ENCODE data around the gene PPP1R16B. TPM values are rescaled to one million over a fixed set of nuclear protein-coding genes. Genes with fewer than 3 reads are reported as not detected.
"Not testable (repeated sequence)": the region's sequence is repeated elsewhere in the genome, so short reads cannot be mapped to it uniquely, and the experiment has no call there.

PPP1R16B gene
- total RNA-seq, 4 donors from 2014 or later = 0.87 to 5.6 (median 3.6) TPM

- Histone ChIP-seq H3K36me3 (no peaks in the 10 kb centered on the region), H3K4me1 (peaks cover 9% of the 10 kb centered on the region), H3K4me3 (no peak overlapping the region), H3K9me3 (no peaks in the 10 kb centered on the region), H3K27ac (no peak overlapping the region), H3K27me3 (peaks cover 44% of the 10 kb centered on the region)
- DNase-seq (ENCODE audit: low spot score in 2 of 2) = no peak
- 75% methylated on average over 4 of the region's 4 CpGs for WGBS
- TF ChIP-seq CTCF (IDR thresholded peaks at IDR 0.05) (no peak), EP300 (IDR thresholded peaks at IDR 0.05) (no peak), POLR2AphosphoS5 (IDR thresholded peaks at IDR 0.05) (no peak), POLR2A (IDR thresholded peaks at IDR 0.05) (no peak)
Observed at GRCh38 chr20:38810926-38811630, 5.6 kb downstream of the PPP1R16B start.

- Histone ChIP-seq H3K27me3 (peaks cover 37% of the 10 kb centered on the region), H3K4me3 (no peak overlapping the region), H3K27ac (no peak overlapping the region), H3K9me3 (no peaks in the 10 kb centered on the region), H3K36me3 (no peaks in the 10 kb centered on the region), H3K4me1 (peaks cover 2% of the 10 kb centered on the region)
- TF ChIP-seq EP300 (IDR thresholded peaks at IDR 0.05) = no peak
- no peak for TF ChIP-seq CTCF (IDR thresholded peaks at IDR 0.05)
- TF ChIP-seq POLR2A (IDR thresholded peaks at IDR 0.05) = no peak
- TF ChIP-seq POLR2AphosphoS5 (IDR thresholded peaks at IDR 0.05) = no peak
- no peak for DNase-seq (ENCODE audit: low spot score in 2 of 2)
- 63% methylated on average over 4 of the region's 4 CpGs for WGBS
Observed at GRCh38 chr20:38811769-38812168, 6.3 kb downstream of the PPP1R16B start.

- Histone ChIP-seq H3K36me3 (no peaks in the 10 kb centered on the region), H3K27me3 (peaks cover 33% of the 10 kb centered on the region), H3K4me3 (no peak overlapping the region), H3K4me1 (no peaks in the 10 kb centered on the region), H3K9me3 (no peaks in the 10 kb centered on the region), H3K27ac (no peak overlapping the region)
- 62% methylated on average over 5 of the region's 5 CpGs for WGBS
- DNase-seq (ENCODE audit: low spot score in 2 of 2) = no peak
- TF ChIP-seq POLR2A (IDR thresholded peaks at IDR 0.05) = no peak
- TF ChIP-seq CTCF (IDR thresholded peaks at IDR 0.05) = no peak
- TF ChIP-seq EP300 (IDR thresholded peaks at IDR 0.05) = no peak
- TF ChIP-seq POLR2AphosphoS5 (IDR thresholded peaks at IDR 0.05) = no peak
Observed at GRCh38 chr20:38812182-38812581, 6.7 kb downstream of the PPP1R16B start.

GRCh38 chr20:38812709-38813573 is 7.4 kb downstream of the PPP1R16B start:
- no peaks in the 10 kb centered on the region for H3K9me3 ChIP-seq
- no peak overlapping the region for H3K27ac ChIP-seq
- no peaks in the 10 kb centered on the region for H3K4me1 ChIP-seq
- TF ChIP-seq CTCF (IDR thresholded peaks at IDR 0.05) = no peak
- no peak for TF ChIP-seq EP300 (IDR thresholded peaks at IDR 0.05)
- no peak for TF ChIP-seq POLR2AphosphoS5 (IDR thresholded peaks at IDR 0.05)
- TF ChIP-seq POLR2A (IDR thresholded peaks at IDR 0.05) = no peak
- 79% methylated on average over 4 of the region's 4 CpGs for WGBS
- DNase-seq (ENCODE audit: low spot score in 2 of 2) = no peak
- H3K4me3 ChIP-seq = no peak overlapping the region
- no peaks in the 10 kb centered on the region for H3K36me3 ChIP-seq
- H3K27me3 ChIP-seq = peaks cover 26% of the 10 kb centered on the region

- H3K9me3 ChIP-seq; H3K27ac ChIP-seq; H3K4me3 ChIP-seq; DNase-seq (ENCODE audit: low spot score in 2 of 2); H3K4me1 ChIP-seq; H3K36me3 ChIP-seq: not testable (repeated sequence)
- peaks cover 19% of the 10 kb centered on the region for H3K27me3 ChIP-seq
- WGBS = 96% methylated on average over 6 of the region's 6 CpGs
Observed at GRCh38 chr20:38813574-38813962, 8.1 kb downstream of the PPP1R16B start.

Measured in suprapubic skin (tissue), 4 donors.